PC-3 (cell line): Measurements from ENCODE around the gene PPY.
"Not testable (repeated sequence)": the region's sequence is repeated elsewhere in the genome, so short reads cannot be mapped to it uniquely, and the experiment has no call there.

Source experiments
- CTCF ChIP-seq: fragments of 300-600 bp; sonication (generic); conservative IDR thresholded peaks from 2 replicates; pipeline ENCODE4 v1.5.1; 2017; ENCODE audit warnings: antibody characterized with exemption, low read depth, mild to moderate bottlenecking, low read length
- EZH2 ChIP-seq: fragments of 300-600 bp; sonication (generic); IDR thresholded peaks from one replicate; pipeline ENCODE4 v1.6.1; 2017; ENCODE audit warnings: antibody characterized with exemption, mild to moderate bottlenecking, low read length; ENCODE audit not compliant: unreplicated experiment
- EZH2phosphoT487 ChIP-seq: fragments of 300-600 bp; sonication (generic); IDR thresholded peaks from 2 replicates; pipeline ENCODE4 v1.6.1; 2018; ENCODE audit warnings: mild to moderate bottlenecking, antibody characterized with exemption, low read length, borderline replicate concordance

GRCh38 chr17:43972444-43973212 lies 30.4 kb upstream of the PPY start:
- not testable (repeated sequence) for TF ChIP-seq CTCF, EZH2, EZH2phosphoT487
